SK-N-SH (cell line): Measurements from ENCODE around the gene KRTAP9-9.

Experiments used
- FOSL2 ChIP-seq: IDR thresholded peaks from 2 replicates; pipeline ENCODE4 v1.4.0; 2012; ENCODE audit warnings: low read depth, mild to moderate bottlenecking, moderate library complexity, borderline replicate concordance
- FOXM1 ChIP-seq: IDR thresholded peaks from 2 replicates; pipeline ENCODE4 v1.4.0; 2012; ENCODE audit warnings: low read depth, mild to moderate bottlenecking
- POLR2AphosphoS5 ChIP-seq: IDR thresholded peaks from 2 replicates; pipeline ENCODE4 v1.6.1; 2012; ENCODE audit warnings: low read depth, low read length
- TCF12 ChIP-seq: IDR thresholded peaks from 2 replicates; pipeline ENCODE4 v1.4.0; 2012
- TF ChIP-seq, protein P1 (sequence below): fragments of 200-600 bp; sonication (generic); IDR thresholded peaks from 2 replicates; pipeline ENCODE4 v1.6.1; 2017; ENCODE audit warnings: antibody characterized with exemption, mild to moderate bottlenecking, moderate library complexity
- TF ChIP-seq, protein P2 (sequence below): fragments of 150-350 bp; IDR thresholded peaks from 2 replicates; pipeline ENCODE4 v1.6.1; 2017; ENCODE audit warnings: antibody characterized with exemption, low read length, low read depth, borderline replicate concordance

DNA sequence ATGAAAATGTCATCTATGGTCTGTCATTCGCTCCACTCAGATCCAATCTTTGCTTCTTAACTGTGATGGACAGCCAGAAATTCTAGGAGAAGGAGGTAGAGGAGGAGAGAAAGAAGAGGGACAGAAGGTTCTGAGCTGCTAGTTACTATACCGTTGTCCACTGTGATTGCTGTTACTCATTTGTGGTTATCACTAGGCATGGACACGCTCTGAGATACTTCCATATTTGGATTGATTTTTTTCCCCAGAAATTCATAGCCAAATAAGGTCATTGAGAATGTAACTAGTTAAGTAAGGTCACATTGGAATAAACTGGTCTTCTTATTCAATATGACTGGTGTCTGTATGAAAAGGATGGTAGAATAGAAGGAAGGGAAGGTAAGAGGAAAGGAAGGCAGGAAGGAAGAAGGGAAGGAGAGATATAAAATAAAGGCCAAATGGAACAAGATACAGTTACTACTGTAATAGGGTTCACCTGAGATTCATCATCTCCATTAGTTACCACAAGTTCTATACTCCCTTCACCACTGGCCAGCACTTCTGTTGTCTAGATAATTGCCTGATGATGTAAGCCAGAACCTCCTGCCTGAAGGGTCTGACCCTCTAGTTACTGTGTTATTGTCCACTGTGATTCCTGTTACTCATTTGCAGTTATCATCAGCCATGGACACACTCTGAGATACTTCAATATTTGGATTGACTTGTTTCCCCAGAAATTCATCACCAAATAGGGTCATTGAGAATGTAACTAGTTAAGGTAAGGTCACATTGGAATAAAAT, 23.2 kb downstream of the KRTAP9-9 start:
- TF ChIP-seq, protein P1, sequence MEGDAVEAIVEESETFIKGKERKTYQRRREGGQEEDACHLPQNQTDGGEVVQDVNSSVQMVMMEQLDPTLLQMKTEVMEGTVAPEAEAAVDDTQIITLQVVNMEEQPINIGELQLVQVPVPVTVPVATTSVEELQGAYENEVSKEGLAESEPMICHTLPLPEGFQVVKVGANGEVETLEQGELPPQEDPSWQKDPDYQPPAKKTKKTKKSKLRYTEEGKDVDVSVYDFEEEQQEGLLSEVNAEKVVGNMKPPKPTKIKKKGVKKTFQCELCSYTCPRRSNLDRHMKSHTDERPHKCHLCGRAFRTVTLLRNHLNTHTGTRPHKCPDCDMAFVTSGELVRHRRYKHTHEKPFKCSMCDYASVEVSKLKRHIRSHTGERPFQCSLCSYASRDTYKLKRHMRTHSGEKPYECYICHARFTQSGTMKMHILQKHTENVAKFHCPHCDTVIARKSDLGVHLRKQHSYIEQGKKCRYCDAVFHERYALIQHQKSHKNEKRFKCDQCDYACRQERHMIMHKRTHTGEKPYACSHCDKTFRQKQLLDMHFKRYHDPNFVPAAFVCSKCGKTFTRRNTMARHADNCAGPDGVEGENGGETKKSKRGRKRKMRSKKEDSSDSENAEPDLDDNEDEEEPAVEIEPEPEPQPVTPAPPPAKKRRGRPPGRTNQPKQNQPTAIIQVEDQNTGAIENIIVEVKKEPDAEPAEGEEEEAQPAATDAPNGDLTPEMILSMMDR, result no peak
- TF ChIP-seq, protein P2, sequence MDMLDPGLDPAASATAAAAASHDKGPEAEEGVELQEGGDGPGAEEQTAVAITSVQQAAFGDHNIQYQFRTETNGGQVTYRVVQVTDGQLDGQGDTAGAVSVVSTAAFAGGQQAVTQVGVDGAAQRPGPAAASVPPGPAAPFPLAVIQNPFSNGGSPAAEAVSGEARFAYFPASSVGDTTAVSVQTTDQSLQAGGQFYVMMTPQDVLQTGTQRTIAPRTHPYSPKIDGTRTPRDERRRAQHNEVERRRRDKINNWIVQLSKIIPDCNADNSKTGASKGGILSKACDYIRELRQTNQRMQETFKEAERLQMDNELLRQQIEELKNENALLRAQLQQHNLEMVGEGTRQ, result no peak
- TF ChIP-seq POLR2AphosphoS5 (no peak), TCF12 (no peak), FOXM1 (no peak), FOSL2 (no peak)
